Heart left ventricle (tissue), 16 donors: ENCODE data around the gene RNF169. TPM values are rescaled to one million over a fixed set of nuclear protein-coding genes. Genes with fewer than 3 reads are reported as not detected.

Source experiments
- ATAC-seq, 4 donors: fragments of 200-7000 bp; cut with Tn5 transposase; one replicate each; pipeline ENCODE4 v1.9.1; 2020 to 2022; ENCODE audit warnings: moderate library complexity in 4 of 4, mild to moderate bottlenecking in 3 of 4, moderate number of reproducible peaks in 1 of 4
- DNase-seq, 5 donors: peaks; one replicate each; pipeline ENCODE4 v3.0.0-alpha.2; 2020
- H3K27ac ChIP-seq, 12 donors: fragments of 200-600 bp; sonication (generic) in 4 of 12; one replicate each; pipeline versions ENCODE4 v1.5.0 to v1.8.0; 2016 to 2022; ENCODE audit warnings: mild to moderate bottlenecking in 2 of 12
- H3K27me3 ChIP-seq, 9 donors: fragments of 200-600 bp; sonication (generic) in 2 of 9; one replicate each; pipeline versions ENCODE4 v1.5.1 to v1.8.0; 2016 to 2022; ENCODE audit warnings: mild to moderate bottlenecking in 3 of 9
- H3K36me3 ChIP-seq, 9 donors: fragments of 200-600 bp; sonication (generic) in 2 of 9; one replicate each; pipeline versions ENCODE4 v1.5.0 to v1.8.0; 2018 to 2022; ENCODE audit warnings: mild to moderate bottlenecking in 2 of 9
- H3K4me1 ChIP-seq, 12 donors: fragments of 200-600 bp; sonication (generic) in 4 of 12; one replicate each; pipeline versions ENCODE4 v1.5.0 to v1.8.0; 2016 to 2022; ENCODE audit warnings: mild to moderate bottlenecking in 3 of 12
- H3K4me3 ChIP-seq, 12 donors: fragments of 200-600 bp; sonication (generic) in 4 of 12; one replicate each; pipeline versions ENCODE4 v1.5.0 to v1.8.0; 2017 to 2022; ENCODE audit warnings: mild to moderate bottlenecking in 9 of 12, moderate library complexity in 4 of 12
- H3K9me3 ChIP-seq, 12 donors: fragments of 200-600 bp; sonication (generic) in 4 of 12; one replicate each; pipeline versions ENCODE4 v1.5.0 to v1.8.0; 2016 to 2022; ENCODE audit warnings: mild to moderate bottlenecking in 1 of 12
- POLR2A ChIP-seq, 2 donors: fragments of 450-650 bp; IDR thresholded peaks; one replicate each; pipeline ENCODE4 v1.6.1; 2017; ENCODE audit warnings: antibody characterized with exemption in 2 of 2, mild to moderate bottlenecking in 2 of 2, moderate library complexity in 2 of 2
- WGBS, 4 donors: extraction: QIAGEN DNeasy Blood & Tissue Kit in 2 of 4; methylation state at CpG; one replicate each; pipeline versions ENCODE4 v1.1.5 to v1.1.7; 2013 to 2018; 5-methylcytosine and 5-hydroxymethylcytosine counted together
- intact Hi-C, 10 donors: fragments of 100-400 bp; cut with DNase I; formaldehyde crosslinking; loops; one replicate each; pipeline versions ENCODE4 v1.11.1 to v1.14.2; 2022
- polyA plus RNA-seq, 2 donors: library from polyadenylated mRNA; stranded (reverse); fragments of 200-250 nt; gene quantifications; one replicate each; pipeline ENCODE4 v1.2.3, GENCODE V29; 2013
- total RNA-seq, 9 donors: library from RNA; depleted of rRNA in 2 of 9; stranded (reverse); fragments of >200 nt in 2 of 9; fragmentation: NEBNext Ultra II Directional in 3 of 9; extraction: Animal tissue kit (Norgen Biotek cat#: 25700) in 3 of 9; gene quantifications; one replicate each; pipeline versions ENCODE4 v1.1.0 to v1.2.4, GENCODE V29; 2016 to 2023
- TF ChIP-seq, protein P1 (sequence below), 12 donors: fragments of 200-600 bp; sonication (generic) in 4 of 12; IDR thresholded peaks; one replicate each; pipeline versions ENCODE4 v1.5.0 to v1.8.0; 2018 to 2022; ENCODE audit warnings: antibody characterized with exemption in 12 of 12, mild to moderate bottlenecking in 5 of 12
- donor health status: ischemic (EF 13 %, LVEDD 7.1; RV severe dilation, severe dysfunction).
- donor health status: healthy with polysubstance abuse.
- donor health status: DM: no; HTN: yes; CAD: no.
- donor health status: DM: no; HTN: no; CAD: no.
- donor health status: ischemic (EF 25% LVEDD 6.9; RV normal size, moderate dysfunction).
- donor health status: ischemic (EF 25% LVEDD 5.7; RV mildly dilated, moderate dysfunction).
- donor health status: healthy.
- donor health status: DM: yes; HTN: yes; CAD: no.
- donor health status: ischemic (EF 35%, LVEDD 5.7; RV mildly dilated, moderate dysfunction).
- donor health status: nonischemic (EF 11% LVEDD 7.7; RV severe dilation, severe dysfunction).
- donor health status: DM: yes; HTN: yes; CAD: no.
- donor health status: PGD.
- donor health status: ischemic (EF 29% LVEDD 5.4; RV normal size, mild dysfunction).
- donor health status: nonischemic (EF 23%, LVEDD 6.1; RV moderate dilation, normal function).

RNF169 gene
- total and polyA plus RNA-seq, 11 donors, result 1.6 to 16.1 (median 10.7) TPM

DNA sequence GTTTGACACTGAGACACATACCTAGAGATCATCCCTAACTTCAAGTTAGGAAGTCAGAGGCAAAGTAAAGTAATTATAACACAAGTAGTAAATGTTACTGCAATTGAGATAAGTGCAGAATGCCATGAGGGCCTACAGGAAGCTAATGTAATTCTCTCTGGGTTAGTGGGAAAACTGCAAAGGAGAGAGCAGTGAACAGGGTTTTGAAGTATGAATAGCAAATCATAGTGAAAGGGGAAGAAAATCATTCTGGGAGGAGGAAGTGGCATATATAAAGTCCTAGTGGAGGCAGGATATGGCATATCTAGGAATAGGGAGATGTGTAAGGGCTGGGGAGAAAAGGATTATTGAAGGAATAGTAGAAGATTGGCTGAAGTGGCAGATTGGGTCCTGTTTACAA, 27.9 kb downstream of the RNF169 start:
- TF ChIP-seq, protein P1, sequence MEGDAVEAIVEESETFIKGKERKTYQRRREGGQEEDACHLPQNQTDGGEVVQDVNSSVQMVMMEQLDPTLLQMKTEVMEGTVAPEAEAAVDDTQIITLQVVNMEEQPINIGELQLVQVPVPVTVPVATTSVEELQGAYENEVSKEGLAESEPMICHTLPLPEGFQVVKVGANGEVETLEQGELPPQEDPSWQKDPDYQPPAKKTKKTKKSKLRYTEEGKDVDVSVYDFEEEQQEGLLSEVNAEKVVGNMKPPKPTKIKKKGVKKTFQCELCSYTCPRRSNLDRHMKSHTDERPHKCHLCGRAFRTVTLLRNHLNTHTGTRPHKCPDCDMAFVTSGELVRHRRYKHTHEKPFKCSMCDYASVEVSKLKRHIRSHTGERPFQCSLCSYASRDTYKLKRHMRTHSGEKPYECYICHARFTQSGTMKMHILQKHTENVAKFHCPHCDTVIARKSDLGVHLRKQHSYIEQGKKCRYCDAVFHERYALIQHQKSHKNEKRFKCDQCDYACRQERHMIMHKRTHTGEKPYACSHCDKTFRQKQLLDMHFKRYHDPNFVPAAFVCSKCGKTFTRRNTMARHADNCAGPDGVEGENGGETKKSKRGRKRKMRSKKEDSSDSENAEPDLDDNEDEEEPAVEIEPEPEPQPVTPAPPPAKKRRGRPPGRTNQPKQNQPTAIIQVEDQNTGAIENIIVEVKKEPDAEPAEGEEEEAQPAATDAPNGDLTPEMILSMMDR (IDR thresholded peaks at IDR 0.05), result no peak
- no peak for TF ChIP-seq POLR2A (IDR thresholded peaks at IDR 0.05)
- H3K4me3 ChIP-seq, result no peak overlapping the region
- ATAC-seq (no peak), DNase-seq (no peak)
- H3K27me3 ChIP-seq, result no peaks in the 10 kb centered on the region
- H3K27ac ChIP-seq, result no peak overlapping the region
- H3K9me3 ChIP-seq, result no peaks in the 10 kb centered on the region
- H3K4me1 ChIP-seq, result peaks cover 0 to 55% (median 6%) of the 10 kb centered on the region in 12 donors
- intact Hi-C loops, result no loop called here
- no peaks in the 10 kb centered on the region for H3K36me3 ChIP-seq

DNA sequence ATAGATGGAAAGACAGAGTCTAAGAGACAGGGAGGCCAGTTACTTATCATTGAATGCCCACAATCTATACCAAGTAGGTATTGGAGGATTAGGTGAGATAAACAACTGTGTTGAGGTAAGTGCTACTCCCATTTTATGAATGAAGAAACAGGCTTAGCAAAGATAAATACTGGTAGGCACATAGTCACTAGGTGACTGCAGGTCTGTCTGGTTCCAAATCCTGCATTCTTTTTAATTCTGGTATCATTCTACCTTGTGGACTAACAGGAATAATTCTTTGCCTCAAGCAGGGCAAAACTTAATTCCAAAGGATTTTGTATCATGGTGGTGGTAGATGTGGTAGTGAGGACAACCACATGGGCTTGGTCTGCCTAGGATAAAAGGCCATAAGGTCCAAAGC, 28.4 kb downstream of the RNF169 start:
- no peak overlapping the region for H3K4me3 ChIP-seq
- H3K27ac ChIP-seq, result no peak overlapping the region
- ATAC-seq (no peak), DNase-seq (no peak)
- H3K27me3 ChIP-seq, result no peaks in the 10 kb centered on the region
- H3K9me3 ChIP-seq, result no peaks in the 10 kb centered on the region
- intact Hi-C loops, result no loop called here
- H3K36me3 ChIP-seq, result no peaks in the 10 kb centered on the region
- peaks cover 0 to 60% (median 6%) of the 10 kb centered on the region in 12 donors for H3K4me1 ChIP-seq
- TF ChIP-seq POLR2A (IDR thresholded peaks at IDR 0.05), result no peak
- TF ChIP-seq, protein P1 (IDR thresholded peaks at IDR 0.05), result no peak

DNA sequence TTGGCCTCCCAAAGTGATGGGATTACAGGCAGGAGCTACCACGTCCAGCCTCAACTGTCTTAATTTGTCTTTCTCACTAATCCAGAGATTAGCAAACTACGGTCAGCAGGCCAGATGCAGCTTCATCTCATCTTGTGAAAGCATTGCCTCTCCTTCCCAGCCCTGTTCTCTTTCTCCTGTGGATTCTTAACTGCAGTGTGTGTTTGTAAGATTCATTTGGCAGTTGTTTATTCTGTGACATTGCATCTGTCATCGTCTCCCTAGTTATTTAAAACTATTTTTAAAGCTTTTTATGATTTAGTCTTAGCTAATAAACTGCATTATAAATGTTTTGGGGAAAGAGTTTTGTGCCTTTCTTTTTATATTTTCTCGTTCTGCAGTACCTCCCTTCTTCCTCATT, 29.2 kb downstream of the RNF169 start:
- TF ChIP-seq, protein P1 (IDR thresholded peaks at IDR 0.05), result no peak
- TF ChIP-seq POLR2A (IDR thresholded peaks at IDR 0.05), result no peak
- H3K4me3 ChIP-seq, result no peak overlapping the region
- 75 to 82% (median 78%) methylated on average over 4 of the region's 4 CpGs for WGBS, 4 donors
- H3K9me3 ChIP-seq, result no peaks in the 10 kb centered on the region
- no peaks in the 10 kb centered on the region for H3K36me3 ChIP-seq
- intact Hi-C loops, result no loop called here
- H3K27me3 ChIP-seq, result no peaks in the 10 kb centered on the region
- no peak for DNase-seq
- no peak for ATAC-seq
- peaks cover 0 to 69% (median 9%) of the 10 kb centered on the region in 12 donors for H3K4me1 ChIP-seq
- H3K27ac ChIP-seq, result no peak overlapping the region

DNA sequence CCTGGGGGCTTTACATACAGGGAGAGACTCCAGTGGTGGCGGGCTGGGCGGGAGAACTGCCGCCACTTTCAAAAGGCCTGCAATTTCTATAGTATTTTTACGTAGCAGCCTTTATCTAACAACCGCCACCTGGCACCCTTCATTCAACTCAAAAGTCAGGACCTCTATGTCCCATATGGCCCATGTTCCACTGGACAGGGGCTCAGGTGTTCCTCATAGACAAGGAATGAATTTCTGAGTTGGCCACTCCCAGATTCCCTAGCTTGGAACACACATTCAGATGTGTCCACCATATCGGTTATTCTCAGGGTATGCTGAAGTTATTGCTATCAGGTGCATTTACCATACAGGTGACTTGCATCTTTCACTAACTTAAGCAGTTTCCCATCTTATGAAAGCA, 29.9 kb downstream of the RNF169 start:
- no peak overlapping the region for H3K27ac ChIP-seq
- 92 to 99% (median 97%) methylated on average over 6 of the region's 6 CpGs for WGBS, 4 donors
- H3K27me3 ChIP-seq, result no peaks in the 10 kb centered on the region
- ATAC-seq, result no peak
- no peaks in the 10 kb centered on the region for H3K36me3 ChIP-seq
- H3K4me1 ChIP-seq, result peaks cover 0 to 76% (median 15%) of the 10 kb centered on the region in 12 donors
- intact Hi-C loops, result no loop called here
- no peak for TF ChIP-seq POLR2A (IDR thresholded peaks at IDR 0.05)
- TF ChIP-seq, protein P1 (IDR thresholded peaks at IDR 0.05), result no peak
- DNase-seq, result no peak
- no peak overlapping the region for H3K4me3 ChIP-seq
- H3K9me3 ChIP-seq, result no peaks in the 10 kb centered on the region
